Sigmoid colon (tissue), 7 donors: ENCODE measurements around the gene LHPP. TPM values are rescaled to one million over a fixed set of nuclear protein-coding genes. Genes with fewer than 3 reads are reported as not detected.

Experiments used
- DNase-seq: peaks from one replicate; pipeline ENCODE4 v3.0.0-alpha.2; 2019
- H3K27ac ChIP-seq, 4 donors: fragments of 200-600 bp; sonication (generic); one replicate each; pipeline ENCODE4 v1.5.1; 2016 to 2019; ENCODE audit warnings: mild to moderate bottlenecking in 1 of 4
- H3K27me3 ChIP-seq, 3 donors: fragments of 200-600 bp; sonication (generic); one replicate each; pipeline ENCODE4 v1.5.1; 2019; ENCODE audit warnings: mild to moderate bottlenecking in 1 of 3
- H3K36me3 ChIP-seq, 4 donors: fragments of 200-600 bp; sonication (generic); one replicate each; pipeline ENCODE4 v1.5.1; 2016 to 2019
- H3K4me1 ChIP-seq, 4 donors: fragments of 200-600 bp; sonication (generic); one replicate each; pipeline ENCODE4 v1.5.1; 2017 to 2019
- H3K4me3 ChIP-seq, 4 donors: fragments of 200-600 bp; sonication (generic); one replicate each; pipeline ENCODE4 v1.5.1; 2017 to 2019; ENCODE audit warnings: mild to moderate bottlenecking in 2 of 4, moderate library complexity in 1 of 4
- H3K9me3 ChIP-seq, 4 donors: fragments of 200-600 bp in 3 of 4; sonication (generic) in 3 of 4; one replicate each; pipeline versions ENCODE4 v1.5.1 to v1.6.1; 2013 to 2019
- EP300 ChIP-seq, 4 donors: sonication (generic); formaldehyde crosslinking; IDR thresholded peaks; one replicate each; pipeline ENCODE4 v1.6.1; 2017; ENCODE audit warnings: antibody characterized with exemption in 4 of 4
- POLR2A ChIP-seq, 2 donors: fragments of 450-650 bp; IDR thresholded peaks; one replicate each; pipeline ENCODE4 v1.6.1; 2016; ENCODE audit warnings: antibody characterized with exemption in 2 of 2, mild to moderate bottlenecking in 2 of 2, moderate library complexity in 2 of 2
- POLR2AphosphoS5 ChIP-seq, 4 donors: sonication (generic); formaldehyde crosslinking; IDR thresholded peaks; one replicate each; pipeline ENCODE4 v1.6.1; 2017; ENCODE audit warnings: antibody characterized with exemption in 4 of 4
- WGBS, 2 donors: extraction: QIAGEN DNeasy Blood & Tissue Kit; methylation state at CpG; one replicate each; pipeline ENCODE4 v1.1.7; 2013; 5-methylcytosine and 5-hydroxymethylcytosine counted together
- intact Hi-C: fragments of 100-400 bp; cut with DNase I; formaldehyde crosslinking; loops from one replicate; pipeline ENCODE4 v1.15.1; 2023
- polyA plus RNA-seq, 3 donors: library from polyadenylated mRNA; stranded (reverse); fragments of 200-250 nt; gene quantifications; one replicate each; pipeline ENCODE4 v1.2.3, GENCODE V29; 2013
- total RNA-seq, 4 donors: library from RNA; depleted of rRNA; stranded (reverse); fragments of >200 nt; gene quantifications; one replicate each; pipeline ENCODE4 v1.1.0, GENCODE V29; 2016
- TF ChIP-seq, protein P1 (sequence below), 4 experiments: fragments of 450-650 bp in 3 of 4; fragments of 200-600 bp in 1 of 4; IDR thresholded peaks; one replicate each; pipeline ENCODE4 v1.5.1; 2016 to 2019; ENCODE audit warnings: antibody characterized with exemption in 4 of 4, mild to moderate bottlenecking in 3 of 4, moderate library complexity in 2 of 4
- donor health status: healthy with polysubstance abuse.
- donor health status: Bipolar disorder and iron deficiency.
- donor health status: healthy.

The LHPP gene
- total and polyA plus RNA-seq, 7 donors: 17.1 to 35.7 (median 20.6) TPM

DNA sequence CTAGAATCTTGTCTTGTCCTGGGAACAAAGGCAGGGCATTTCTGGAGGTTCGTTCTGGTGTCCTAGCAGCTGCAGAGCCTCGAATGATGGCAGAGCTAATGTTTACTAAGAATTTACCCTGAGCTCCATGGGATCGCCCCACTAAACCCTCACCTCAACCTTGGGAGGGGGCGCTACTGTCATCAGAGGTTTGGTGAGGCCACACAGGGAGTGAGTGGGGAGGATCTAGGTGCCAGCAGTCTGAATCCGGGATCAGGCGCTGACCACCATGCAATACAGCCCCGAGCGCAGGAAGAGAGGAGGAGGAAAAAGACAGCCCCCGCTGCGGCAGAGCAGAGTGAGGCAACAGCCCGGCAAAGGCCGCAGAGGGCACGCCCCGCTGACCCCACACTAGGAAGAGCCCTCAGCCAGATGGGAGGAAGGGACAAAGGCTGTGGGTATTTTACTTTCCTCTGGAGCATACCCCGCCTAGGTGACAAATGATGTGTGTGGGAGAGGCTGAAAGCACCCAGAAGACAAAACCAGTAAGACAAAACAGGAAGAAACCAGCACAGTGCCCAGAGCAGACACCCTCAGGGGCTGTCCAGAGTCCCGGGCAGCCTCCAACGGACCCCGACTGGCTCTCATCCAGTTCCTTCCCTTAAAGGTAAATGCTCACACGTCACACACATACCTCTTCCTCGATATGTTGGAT is 179.1 kb downstream of the LHPP start:
- peak overlapping the region; percentile 54 to 81 (median 70) for H3K27ac ChIP-seq
- H3K9me3 ChIP-seq: no peaks in the 10 kb centered on the region
- no peaks in the 10 kb centered on the region for H3K27me3 ChIP-seq
- intact Hi-C loops: loop anchor here (2.0 kb wide), 1 partner anchor 100 kb away; no protein-coding TSS in a partner anchor
- no peak overlapping the region for H3K4me3 ChIP-seq
- DNase-seq: no peak
- H3K4me1 ChIP-seq: peaks cover 0 to 63% (median 46%) of the 10 kb centered on the region in 4 donors
- H3K36me3 ChIP-seq: no peaks in the 10 kb centered on the region
- 61 to 81% methylated on average over 20 of the region's 20 CpGs for WGBS, 2 donors
- TF ChIP-seq POLR2AphosphoS5 (IDR thresholded peaks at IDR 0.05) (no peak), POLR2A (IDR thresholded peaks at IDR 0.05) (no peak), EP300 (IDR thresholded peaks at IDR 0.05) (no peak)
- TF ChIP-seq, protein P1, sequence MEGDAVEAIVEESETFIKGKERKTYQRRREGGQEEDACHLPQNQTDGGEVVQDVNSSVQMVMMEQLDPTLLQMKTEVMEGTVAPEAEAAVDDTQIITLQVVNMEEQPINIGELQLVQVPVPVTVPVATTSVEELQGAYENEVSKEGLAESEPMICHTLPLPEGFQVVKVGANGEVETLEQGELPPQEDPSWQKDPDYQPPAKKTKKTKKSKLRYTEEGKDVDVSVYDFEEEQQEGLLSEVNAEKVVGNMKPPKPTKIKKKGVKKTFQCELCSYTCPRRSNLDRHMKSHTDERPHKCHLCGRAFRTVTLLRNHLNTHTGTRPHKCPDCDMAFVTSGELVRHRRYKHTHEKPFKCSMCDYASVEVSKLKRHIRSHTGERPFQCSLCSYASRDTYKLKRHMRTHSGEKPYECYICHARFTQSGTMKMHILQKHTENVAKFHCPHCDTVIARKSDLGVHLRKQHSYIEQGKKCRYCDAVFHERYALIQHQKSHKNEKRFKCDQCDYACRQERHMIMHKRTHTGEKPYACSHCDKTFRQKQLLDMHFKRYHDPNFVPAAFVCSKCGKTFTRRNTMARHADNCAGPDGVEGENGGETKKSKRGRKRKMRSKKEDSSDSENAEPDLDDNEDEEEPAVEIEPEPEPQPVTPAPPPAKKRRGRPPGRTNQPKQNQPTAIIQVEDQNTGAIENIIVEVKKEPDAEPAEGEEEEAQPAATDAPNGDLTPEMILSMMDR (IDR thresholded peaks at IDR 0.05): no peak

DNA sequence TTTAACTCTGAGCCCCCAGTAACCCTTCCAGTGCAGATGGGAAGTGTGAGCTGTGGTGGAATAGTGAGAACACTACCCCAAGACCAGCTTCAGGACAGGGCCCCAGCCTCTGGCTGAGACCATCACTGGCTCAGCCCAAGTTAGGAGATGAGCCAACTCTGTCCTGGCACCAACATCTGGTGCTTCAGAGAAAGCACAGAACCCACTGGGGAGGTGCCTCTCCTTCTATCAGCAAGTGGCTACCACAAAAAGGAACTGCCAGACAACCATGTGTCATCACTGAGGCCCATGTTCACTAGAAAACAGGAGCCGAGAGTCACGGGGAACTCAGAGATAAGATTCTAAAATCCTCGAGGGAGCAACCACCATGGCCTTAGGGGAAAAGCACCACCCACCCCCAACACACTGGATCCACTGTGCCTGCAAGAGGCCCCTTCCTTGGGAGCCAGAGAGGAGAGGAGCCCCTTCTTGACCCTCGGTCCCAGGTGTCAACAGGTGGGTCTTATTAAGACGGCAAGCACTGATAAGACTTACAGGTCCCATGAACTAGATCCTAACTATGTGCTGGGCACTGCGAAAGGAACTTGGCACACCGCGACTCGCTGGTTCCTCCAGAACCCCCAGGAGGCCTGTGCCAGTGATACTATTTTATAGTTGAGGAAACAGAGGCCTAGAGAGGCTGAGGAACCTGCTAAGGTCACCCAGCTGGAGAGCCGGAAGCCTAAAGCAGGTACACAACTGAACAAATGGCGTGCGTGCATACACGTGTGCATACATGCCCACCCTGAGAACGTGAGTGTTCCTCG is 179.9 kb downstream of the LHPP start:
- peak; percentile 90 for DNase-seq
- no peaks in the 10 kb centered on the region for H3K36me3 ChIP-seq
- peaks cover 0 to 71% (median 54%) of the 10 kb centered on the region in 4 donors for H3K4me1 ChIP-seq
- H3K9me3 ChIP-seq: no peaks in the 10 kb centered on the region
- H3K27ac ChIP-seq: peak overlapping the region; percentile 54 to 81 (median 70)
- TF ChIP-seq, protein P1 (IDR thresholded peaks at IDR 0.05): no peak
- peak in 3 of 4 donors; percentile 48 to 78 (median 73) for TF ChIP-seq POLR2AphosphoS5 (IDR thresholded peaks at IDR 0.05)
- WGBS, 2 donors: 64 to 84% methylated on average over 15 of the region's 15 CpGs
- no peak overlapping the region for H3K4me3 ChIP-seq
- no peaks in the 10 kb centered on the region for H3K27me3 ChIP-seq
- intact Hi-C loops: loop anchor here (2.0 kb wide), 1 partner anchor 99 kb away; no protein-coding TSS in a partner anchor

- peak; percentile 87 for DNase-seq
- peak overlapping the region; percentile 54 to 81 (median 70) for H3K27ac ChIP-seq
- no peaks in the 10 kb centered on the region for H3K9me3 ChIP-seq
- intact Hi-C loops: no loop called here
- WGBS, 2 donors: 93 to 95% methylated on average over 20 of the region's 20 CpGs
- H3K27me3 ChIP-seq: no peaks in the 10 kb centered on the region
- peaks cover 0 to 78% (median 61%) of the 10 kb centered on the region in 4 donors for H3K4me1 ChIP-seq
- TF ChIP-seq, protein P1 (IDR thresholded peaks at IDR 0.05): no peak
- TF ChIP-seq POLR2A (IDR thresholded peaks at IDR 0.05): no peak
- no peak for TF ChIP-seq POLR2AphosphoS5 (IDR thresholded peaks at IDR 0.05)
- H3K36me3 ChIP-seq: no peaks in the 10 kb centered on the region
- H3K4me3 ChIP-seq: no peak overlapping the region
Observed at GRCh38 chr10:124642088-124642710, 180.6 kb downstream of the LHPP start.

DNA sequence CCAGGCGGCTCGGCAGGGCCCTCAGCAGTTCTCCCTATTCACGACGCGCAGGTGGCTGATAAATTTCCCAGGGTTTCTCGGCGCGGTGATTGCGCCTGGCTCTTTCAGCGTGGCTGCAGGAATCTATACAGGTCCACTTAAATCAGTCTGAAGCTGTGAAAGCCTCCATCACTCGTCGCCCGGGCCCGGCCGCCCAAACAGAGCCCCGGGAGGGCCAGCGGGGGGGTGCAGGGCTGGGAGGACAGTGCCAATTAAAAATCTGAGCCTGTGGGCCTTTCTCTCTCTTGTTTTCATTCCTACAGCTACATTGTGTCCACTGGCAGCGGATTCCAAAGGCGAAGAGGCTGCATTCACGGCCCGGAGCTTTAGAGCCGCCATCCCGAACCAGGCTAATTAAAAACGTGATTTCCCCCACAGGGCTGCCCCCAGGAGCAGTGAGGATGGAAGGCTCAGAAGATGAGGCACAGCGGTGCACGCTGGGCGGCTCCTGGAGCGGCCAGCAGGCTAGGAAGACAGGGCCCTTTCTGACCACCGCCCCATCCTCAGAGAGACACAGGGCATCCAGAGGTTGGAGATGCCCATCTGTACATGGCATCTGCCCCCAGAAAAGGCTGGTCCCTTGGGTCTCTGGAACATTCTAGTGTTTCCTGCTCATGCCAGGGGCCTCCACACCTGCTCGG is 181.8 kb downstream of the LHPP start:
- Histone ChIP-seq H3K27ac (no peak overlapping the region), H3K36me3 (no peaks in the 10 kb centered on the region), H3K4me3 (no peak overlapping the region), H3K9me3 (no peaks in the 10 kb centered on the region), H3K27me3 (no peaks in the 10 kb centered on the region), H3K4me1 (peaks cover 0 to 91% (median 73%) of the 10 kb centered on the region in 4 donors)
- no peak for DNase-seq
- TF ChIP-seq EP300 (IDR thresholded peaks at IDR 0.05) (no peak), POLR2AphosphoS5 (IDR thresholded peaks at IDR 0.05) (no peak), POLR2A (IDR thresholded peaks at IDR 0.05) (no peak)
- TF ChIP-seq, protein P1 (IDR thresholded peaks at IDR 0.05): no peak
- 95 to 96% methylated on average over 30 of the region's 30 CpGs for WGBS, 2 donors
- intact Hi-C loops: no loop called here
